ENCODE measurements around the gene WFDC10B. TPM values are rescaled to one million over a fixed set of nuclear protein-coding genes. Genes with fewer than 3 reads are reported as not detected.
"Not testable (repeated sequence)": the region's sequence is repeated elsewhere in the genome, so short reads cannot be mapped to it uniquely, and the experiment has no call there.

The WFDC10B gene
- total and polyA plus RNA-seq, 2 donors (not counting 3 experiments of a cell fraction or from before 2014, with no cell fraction given) = not detected

DNA sequence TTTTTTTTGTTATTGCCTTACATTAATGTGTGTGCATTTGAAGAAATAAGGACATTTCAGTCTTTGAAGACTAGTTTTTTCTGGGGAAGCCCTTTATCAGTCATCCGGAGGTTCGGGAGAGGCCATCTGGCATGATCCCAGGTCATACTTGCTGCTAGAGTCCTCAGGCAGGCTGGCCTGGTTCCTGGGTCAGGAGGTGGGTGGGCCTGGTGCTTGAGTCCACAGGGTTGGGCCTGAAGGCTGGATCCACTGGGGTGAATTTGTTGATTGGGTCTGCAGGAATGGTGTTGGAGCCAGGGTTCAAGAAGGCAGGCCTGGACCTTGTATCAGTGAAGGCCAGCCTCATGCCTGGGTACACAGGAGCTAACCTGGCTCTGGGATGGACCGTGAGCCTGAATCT lies 57.9 kb downstream of the WFDC10B start:
- H3K27me3 ChIP-seq (ENCODE audit: control insufficient read depth in 2 of 2, insufficient read depth in 2 of 2, low read length in 2 of 2) = no peaks in the 10 kb centered on the region
- no peaks in the 10 kb centered on the region for H3K79me2 ChIP-seq (ENCODE audit: control insufficient read depth, insufficient read depth, low read length)
- H3K4me3 ChIP-seq (replicated peaks in 1 of 3; ENCODE audit: insufficient read depth in 1 of 3, low read depth in 1 of 3, low read length in 3 of 3) = no peak overlapping the region
- intact Hi-C loops (cut with micrococcal nuclease) (no loop called here), dilution Hi-C loops (cut with MboI; ENCODE audit: extremely low pct_ligation_motif_present, low sequenced_read_pairs) (no loop called here)
- FAIRE-seq = no peak
- BruUV-seq (replicated peaks) = no TSS peak
- no peaks in the 10 kb centered on the region for H3K9me3 ChIP-seq (replicated peaks; ENCODE audit: control insufficient read depth, insufficient read depth, low read length)
- no peaks in the 10 kb centered on the region for H3K36me3 ChIP-seq (ENCODE audit: control insufficient read depth in 2 of 2, extremely low read depth in 1 of 2, insufficient read depth in 2 of 2, low read length in 2 of 2)
- no peak for DNase-seq (ENCODE audit: low read depth, low spot score)
- no peaks in the 10 kb centered on the region for H4K20me1 ChIP-seq (replicated peaks; ENCODE audit: control insufficient read depth, extremely low read depth, insufficient read depth, low read length)
- H3K4me2 ChIP-seq (ENCODE audit: insufficient read depth, low read length) = no peak overlapping the region
- H3K27ac ChIP-seq (ENCODE audit: insufficient read depth, low read depth, low read length) = no peak overlapping the region
- CTCF ChIA-PET = no interaction called here
- H3K4me1 ChIP-seq (ENCODE audit: control insufficient read depth, extremely low read depth, insufficient read depth, low read length) = no peaks in the 10 kb centered on the region
- H3K9me1 ChIP-seq (replicated peaks; ENCODE audit: control insufficient read depth, extremely low read depth, insufficient read depth, low read length) = no peaks in the 10 kb centered on the region
- POLR2A ChIA-PET = no interaction called here
- H2AFZ ChIP-seq (ENCODE audit: low read depth, low read length) = no peak overlapping the region
- no peak for TF ChIP-seq GATA2 (IDR thresholded peaks at IDR 0.05; ENCODE audit: insufficient read depth, insufficient read length, low read depth, low read length)
- TF ChIP-seq EZH2 (IDR thresholded peaks at IDR 0.05; ENCODE audit: borderline replicate concordance, low read depth, low read length, severe bottlenecking) = no peak
- no peak for TF ChIP-seq POLR2A (IDR thresholded peaks at IDR 0.05; ENCODE audit: low read depth, low read length)
- no peak for TF ChIP-seq MYC (IDR thresholded peaks at IDR 0.05; ENCODE audit: low read depth, low read length)
- TF ChIP-seq JUN (IDR thresholded peaks at IDR 0.05; ENCODE audit: borderline replicate concordance, insufficient read depth, insufficient read length, low read depth) = no peak
- no peak for TF ChIP-seq POLR2AphosphoS5 (IDR thresholded peaks at IDR 0.05; ENCODE audit: insufficient read depth, low read depth, low read length)
- no peak for TF ChIP-seq CTCF (IDR thresholded peaks at IDR 0.05; ENCODE audit: extremely low read depth in 1 of 2, insufficient read depth in 1 of 2, low read depth in 1 of 2, low read length in 2 of 2)
- H3K9ac ChIP-seq (replicated peaks; ENCODE audit: extremely low read depth, insufficient read depth, low read length) = no peak overlapping the region

DNA sequence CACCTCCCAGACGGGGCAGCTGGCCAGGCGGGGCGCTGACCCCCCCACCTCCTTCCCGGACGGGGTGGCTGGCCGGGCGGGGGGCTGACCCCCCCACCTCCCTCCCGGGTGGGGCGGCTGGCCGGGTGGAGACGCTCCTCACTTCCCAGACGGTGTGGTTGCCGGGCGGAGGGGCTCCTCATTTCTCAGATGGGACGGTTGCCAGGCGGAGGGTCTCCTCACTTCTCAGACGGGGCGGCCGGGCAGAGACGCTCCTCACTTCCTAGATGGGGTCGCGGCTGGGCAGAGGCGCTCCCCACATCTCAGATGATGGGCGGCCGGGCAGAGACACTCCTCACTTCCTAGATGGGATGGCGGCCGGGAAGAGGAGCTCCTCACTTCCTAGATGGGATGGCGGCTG lies 59.0 kb downstream of the WFDC10B start:
- H3K9me3 ChIP-seq (replicated peaks; ENCODE audit: control insufficient read depth, insufficient read depth, low read length); H3K27ac ChIP-seq (ENCODE audit: insufficient read depth, low read depth, low read length); dilution Hi-C loops (cut with MboI; ENCODE audit: extremely low pct_ligation_motif_present, low sequenced_read_pairs); FAIRE-seq; H3K4me2 ChIP-seq (ENCODE audit: insufficient read depth, low read length); H2AFZ ChIP-seq (ENCODE audit: low read depth, low read length); H3K9ac ChIP-seq (replicated peaks; ENCODE audit: extremely low read depth, insufficient read depth, low read length); CTCF ChIA-PET; H3K36me3 ChIP-seq (ENCODE audit: control insufficient read depth in 2 of 2, extremely low read depth in 1 of 2, insufficient read depth in 2 of 2, low read length in 2 of 2); POLR2A ChIA-PET; intact Hi-C loops (cut with micrococcal nuclease); H3K27me3 ChIP-seq (ENCODE audit: control insufficient read depth in 2 of 2, insufficient read depth in 2 of 2, low read length in 2 of 2); DNase-seq (ENCODE audit: low read depth, low spot score); BruUV-seq (replicated peaks); H3K79me2 ChIP-seq (ENCODE audit: control insufficient read depth, insufficient read depth, low read length); H4K20me1 ChIP-seq (replicated peaks; ENCODE audit: control insufficient read depth, extremely low read depth, insufficient read depth, low read length); H3K9me1 ChIP-seq (replicated peaks; ENCODE audit: control insufficient read depth, extremely low read depth, insufficient read depth, low read length); H3K4me1 ChIP-seq (ENCODE audit: control insufficient read depth, extremely low read depth, insufficient read depth, low read length); H3K4me3 ChIP-seq (replicated peaks in 1 of 3; ENCODE audit: insufficient read depth in 1 of 3, low read depth in 1 of 3, low read length in 3 of 3): not testable (repeated sequence)

DNA sequence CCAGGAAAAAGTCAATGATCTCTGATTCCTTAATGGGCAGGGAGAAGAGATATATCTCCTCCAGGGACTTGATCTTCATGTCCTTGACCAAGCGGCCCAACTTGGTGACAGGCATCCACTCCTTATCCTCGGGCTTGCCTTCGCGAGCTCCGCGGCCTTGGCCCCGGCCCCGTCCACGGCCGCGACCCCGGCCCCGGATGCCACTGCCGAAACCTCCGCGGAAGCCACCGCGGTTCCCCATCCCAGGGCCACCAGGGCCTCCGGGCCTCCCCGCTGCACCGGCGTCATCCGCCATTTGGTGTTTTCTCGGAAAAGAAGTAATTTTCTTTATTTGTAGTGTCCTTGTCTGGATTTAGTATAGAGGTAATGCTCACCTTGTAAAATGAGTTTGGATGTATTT lies 63.7 kb downstream of the WFDC10B start:
- FAIRE-seq; CTCF ChIA-PET; H3K27ac ChIP-seq (ENCODE audit: insufficient read depth, low read depth, low read length); H3K4me2 ChIP-seq (ENCODE audit: insufficient read depth, low read length); intact Hi-C loops (cut with micrococcal nuclease); H4K20me1 ChIP-seq (replicated peaks; ENCODE audit: control insufficient read depth, extremely low read depth, insufficient read depth, low read length); POLR2A ChIA-PET; H3K27me3 ChIP-seq (ENCODE audit: control insufficient read depth in 2 of 2, insufficient read depth in 2 of 2, low read length in 2 of 2); H3K4me1 ChIP-seq (ENCODE audit: control insufficient read depth, extremely low read depth, insufficient read depth, low read length); H2AFZ ChIP-seq (ENCODE audit: low read depth, low read length); H3K9me1 ChIP-seq (replicated peaks; ENCODE audit: control insufficient read depth, extremely low read depth, insufficient read depth, low read length); DNase-seq (ENCODE audit: low read depth, low spot score); dilution Hi-C loops (cut with MboI; ENCODE audit: extremely low pct_ligation_motif_present, low sequenced_read_pairs); H3K36me3 ChIP-seq (ENCODE audit: control insufficient read depth in 2 of 2, extremely low read depth in 1 of 2, insufficient read depth in 2 of 2, low read length in 2 of 2); BruUV-seq (replicated peaks); H3K79me2 ChIP-seq (ENCODE audit: control insufficient read depth, insufficient read depth, low read length); H3K9ac ChIP-seq (replicated peaks; ENCODE audit: extremely low read depth, insufficient read depth, low read length); H3K4me3 ChIP-seq (replicated peaks in 1 of 3; ENCODE audit: insufficient read depth in 1 of 3, low read depth in 1 of 3, low read length in 3 of 3); H3K9me3 ChIP-seq (replicated peaks; ENCODE audit: control insufficient read depth, insufficient read depth, low read length): not testable (repeated sequence)

All from endothelial cell of umbilical vein (primary cell).